Peyer's patch (tissue), 4 donors: ENCODE results near the gene ZNF765.

Source experiments
- POLR2A ChIP-seq, 2 donors: fragments of 450-650 bp; IDR thresholded peaks; one replicate each; pipeline ENCODE4 v1.5.1; 2017; ENCODE audit warnings: antibody characterized with exemption in 2 of 2, mild to moderate bottlenecking in 2 of 2, moderate library complexity in 2 of 2
- TF ChIP-seq, protein P1 (sequence below), 6 experiments: fragments of 450-650 bp in 4 of 6; fragments of 200-600 bp in 2 of 6; sonication (generic) in 1 of 6; IDR thresholded peaks; one replicate each; pipeline ENCODE4 v1.5.1; 2017 to 2019; ENCODE audit warnings: antibody characterized with exemption in 6 of 6, mild to moderate bottlenecking in 3 of 6, moderate library complexity in 1 of 6

DNA sequence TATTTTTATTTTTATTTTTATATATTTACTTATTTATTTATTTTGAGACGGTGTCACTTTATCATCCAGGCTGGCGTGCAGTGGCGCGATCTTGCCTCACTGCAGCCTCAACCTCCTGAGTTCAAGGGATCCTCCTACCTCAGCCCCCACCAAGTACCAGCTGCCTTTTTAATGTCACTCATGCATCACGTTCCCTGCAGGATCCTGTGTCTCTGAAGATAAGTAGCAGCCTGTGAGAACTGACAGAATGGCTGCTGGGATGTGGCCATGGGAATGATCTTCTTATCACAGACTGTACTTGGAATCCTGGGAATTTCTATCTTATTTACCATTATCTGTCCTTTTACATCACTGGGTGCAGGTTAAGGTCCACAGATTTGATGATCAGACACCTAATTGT lies 27.6 kb downstream of the ZNF765 start:
- TF ChIP-seq POLR2A (IDR thresholded peaks at IDR 0.05), result no peak
- TF ChIP-seq, protein P1, sequence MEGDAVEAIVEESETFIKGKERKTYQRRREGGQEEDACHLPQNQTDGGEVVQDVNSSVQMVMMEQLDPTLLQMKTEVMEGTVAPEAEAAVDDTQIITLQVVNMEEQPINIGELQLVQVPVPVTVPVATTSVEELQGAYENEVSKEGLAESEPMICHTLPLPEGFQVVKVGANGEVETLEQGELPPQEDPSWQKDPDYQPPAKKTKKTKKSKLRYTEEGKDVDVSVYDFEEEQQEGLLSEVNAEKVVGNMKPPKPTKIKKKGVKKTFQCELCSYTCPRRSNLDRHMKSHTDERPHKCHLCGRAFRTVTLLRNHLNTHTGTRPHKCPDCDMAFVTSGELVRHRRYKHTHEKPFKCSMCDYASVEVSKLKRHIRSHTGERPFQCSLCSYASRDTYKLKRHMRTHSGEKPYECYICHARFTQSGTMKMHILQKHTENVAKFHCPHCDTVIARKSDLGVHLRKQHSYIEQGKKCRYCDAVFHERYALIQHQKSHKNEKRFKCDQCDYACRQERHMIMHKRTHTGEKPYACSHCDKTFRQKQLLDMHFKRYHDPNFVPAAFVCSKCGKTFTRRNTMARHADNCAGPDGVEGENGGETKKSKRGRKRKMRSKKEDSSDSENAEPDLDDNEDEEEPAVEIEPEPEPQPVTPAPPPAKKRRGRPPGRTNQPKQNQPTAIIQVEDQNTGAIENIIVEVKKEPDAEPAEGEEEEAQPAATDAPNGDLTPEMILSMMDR (IDR thresholded peaks at IDR 0.05), result no peak
